CD4-positive, alpha-beta T cell (primary cell): Measurements from ENCODE around the gene MAP2K2. TPM values are rescaled to one million over a fixed set of nuclear protein-coding genes. Genes with fewer than 3 reads are reported as not detected.

Experiments used
- ATAC-seq: fragments of 200-7000 bp; cut with Tn5 transposase; one replicate; pipeline ENCODE4 v1.10.0; 2022; ENCODE audit warnings: mild to moderate bottlenecking; ENCODE audit not compliant: poor library complexity
- CTCF ChIA-PET: fragments of 350-600 bp; sonication (Branson Sonifier 250); formaldehyde crosslinking; loops from one replicate; lab custom pipeline; 2021; ENCODE audit warnings: antibody characterized with exemption, inconsistent platforms; lab: Charles Lee
- POLR2A ChIA-PET: fragments of 350-600 bp; sonication (Branson Sonifier 250); formaldehyde crosslinking; loops from one replicate; lab custom pipeline; 2021; ENCODE audit warnings: antibody characterized with exemption, inconsistent platforms; lab: Charles Lee
- DNase-seq, 14 experiments: peaks; one replicate each; pipeline ENCODE4 v3.0.0-alpha.2; 2013 to 2020; ENCODE audit warnings: mixed read lengths in 2 of 14
- H3K27ac ChIP-seq, 2 donors: one replicate each; pipeline versions ENCODE4 v1.5.1 to v1.7.0; 2013; ENCODE audit warnings: low read length in 2 of 2, low read depth in 1 of 2, mild to moderate bottlenecking in 1 of 2
- H3K27me3 ChIP-seq, 2 experiments: 1 replicate in 1 of 2; 2 replicates in 1 of 2; pipeline versions ENCODE4 v1.6.1 to v1.7.0; 2013; ENCODE audit warnings: low read length in 2 of 2, control low read depth in 1 of 2, mild to moderate bottlenecking in 1 of 2, moderate library complexity in 1 of 2; ENCODE audit not compliant: insufficient read depth in 2 of 2, control insufficient read depth in 1 of 2
- H3K36me3 ChIP-seq: one replicate; pipeline ENCODE4 v1.6.1; 2013; ENCODE audit warnings: low read length, control low read depth; ENCODE audit not compliant: insufficient read depth
- H3K4me1 ChIP-seq: one replicate; pipeline ENCODE4 v1.6.1; 2013; ENCODE audit warnings: low read length, control low read depth; ENCODE audit not compliant: insufficient read depth
- H3K4me3 ChIP-seq: one replicate; pipeline ENCODE4 v1.5.1; 2013; ENCODE audit warnings: mild to moderate bottlenecking, low read length, moderate library complexity
- H3K9me3 ChIP-seq, 2 experiments: 1 replicate in 1 of 2; 2 replicates in 1 of 2; pipeline versions ENCODE4 v1.6.1 to v1.7.0; 2013; ENCODE audit warnings: low read length in 2 of 2, mild to moderate bottlenecking in 2 of 2, control low read depth in 1 of 2, moderate library complexity in 1 of 2; ENCODE audit not compliant: control insufficient read depth in 1 of 2, insufficient read depth in 1 of 2
- H3K27ac Mint-ChIP-seq: one replicate; pipeline ENCODE4 v1.8.0; 2020; ENCODE audit warnings: mixed read lengths
- H3K27me3 Mint-ChIP-seq: one replicate; pipeline ENCODE4 v1.8.0; 2021; ENCODE audit warnings: mixed read lengths
- H3K36me3 Mint-ChIP-seq: one replicate; pipeline ENCODE4 v1.8.0; 2021; ENCODE audit warnings: low read depth, mixed read lengths
- H3K4me1 Mint-ChIP-seq: one replicate; pipeline ENCODE4 v1.8.0; 2021; ENCODE audit warnings: low read depth, mixed read lengths
- H3K4me3 Mint-ChIP-seq: one replicate; pipeline ENCODE4 v1.8.0; 2020; ENCODE audit warnings: mild to moderate bottlenecking, mixed read lengths
- H3K9me3 Mint-ChIP-seq: one replicate; pipeline ENCODE4 v1.8.0; 2020; ENCODE audit warnings: mixed read lengths
- CTCF ChIP-seq: fragments of 200-600 bp; IDR thresholded peaks from one replicate; pipeline ENCODE4 v1.8.0; 2022; ENCODE audit warnings: antibody characterized with exemption, mild to moderate bottlenecking
- intact Hi-C, 2 experiments: fragments of 100-400 bp; cut with DNase I in 1 of 2; cut with micrococcal nuclease in 1 of 2; formaldehyde crosslinking; loops; one replicate each; pipeline versions ENCODE4 v1.15.1 to v1.9.0; 2023 to 2025; cut with DNase I, micrococcal nuclease
- total RNA-seq, 174 experiments: library from RNA in 2 of 174; stranded (reverse) in 2 of 174; gene quantifications; one replicate each; pipeline ENCODE4 v1.2.3 and lab custom pipeline; 2021 to 2026

MAP2K2 gene
- total RNA-seq, 2 experiments from 2014 or later: 72.7 to 77.6 TPM

- Mint-ChIP-seq H3K27me3 (no peaks in the 10 kb centered on the region), H3K4me1 (peaks cover 39% of the 10 kb centered on the region)
Measured at GRCh38 chr19:4112367-4112766, 11.6 kb downstream of the MAP2K2 start.

DNA sequence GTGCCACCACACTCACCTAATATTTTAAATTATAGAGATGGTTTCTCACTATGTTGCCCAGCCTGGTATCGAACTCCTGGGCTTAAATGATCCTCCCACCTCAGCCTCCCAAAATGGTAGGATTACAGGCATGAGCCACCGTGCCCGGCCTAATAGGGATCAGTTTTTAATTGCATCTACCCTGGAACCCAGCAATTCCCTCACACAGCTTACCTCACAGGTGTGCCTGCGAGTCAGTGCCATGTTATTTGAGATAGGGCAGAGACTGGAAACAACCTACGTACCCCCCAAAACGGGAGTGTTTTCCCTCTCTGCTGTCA is 14.3 kb downstream of the MAP2K2 start:
- Mint-ChIP-seq H3K9me3 (no peaks in the 10 kb centered on the region), H3K27ac (peak overlapping the region; percentile 96), H3K4me1 (peaks cover 43% of the 10 kb centered on the region), H3K27me3 (no peaks in the 10 kb centered on the region), H3K4me3 (no peak overlapping the region), H3K36me3 (peaks cover 49% of the 10 kb centered on the region)
- ChIA-PET POLR2A (interaction anchor here (0.9 to 1.8 kb wide), 6 partner anchors 11 to 125 kb away, joined by 3 to 16 read pairs (median 4); partner anchors contain the start of genes EEF2, PIAS4 and ZBTB7A), CTCF (interaction anchor here (2.1 kb wide), 1 partner anchor 30 kb away, joined by 9 read pairs; no protein-coding TSS in a partner anchor)
- Histone ChIP-seq H3K27ac (peak overlapping the region; percentile 53 to 75), H3K9me3 (no peaks in the 10 kb centered on the region), H3K36me3 (peaks cover 56% of the 10 kb centered on the region), H3K4me3 (no peak overlapping the region), H3K4me1 (peaks cover 75% of the 10 kb centered on the region), H3K27me3 (no peaks in the 10 kb centered on the region)
- ATAC-seq (no peak), DNase-seq (no peak)
- no peak for TF ChIP-seq CTCF
- intact Hi-C loops: loop anchor here in 1 of 2 experiments (10.0 kb wide), 1 partner anchor 125 kb away; the partner anchor contains the start of gene EEF2

More at GRCh38 chr19:4112367-4112766, 11.6 kb downstream of the MAP2K2 start:
- no peaks in the 10 kb centered on the region for H3K27me3 ChIP-seq
- H3K4me1 ChIP-seq: peaks cover 71% of the 10 kb centered on the region
- no peak for TF ChIP-seq CTCF
- DNase-seq: peak in 1 of 14 experiments; percentile 15
- no peaks in the 10 kb centered on the region for H3K9me3 ChIP-seq
- H3K36me3 ChIP-seq: peaks cover 57% of the 10 kb centered on the region
- Mint-ChIP-seq H3K36me3 (peaks cover 50% of the 10 kb centered on the region), H3K9me3 (no peaks in the 10 kb centered on the region), H3K4me3 (no peak overlapping the region), H3K27ac (no peak overlapping the region)
- intact Hi-C loops: no loop called here
- H3K27ac ChIP-seq: no peak overlapping the region
- POLR2A ChIA-PET: no interaction called here
- H3K4me3 ChIP-seq: no peak overlapping the region
- no peak for ATAC-seq
- CTCF ChIA-PET: no interaction called here

DNA sequence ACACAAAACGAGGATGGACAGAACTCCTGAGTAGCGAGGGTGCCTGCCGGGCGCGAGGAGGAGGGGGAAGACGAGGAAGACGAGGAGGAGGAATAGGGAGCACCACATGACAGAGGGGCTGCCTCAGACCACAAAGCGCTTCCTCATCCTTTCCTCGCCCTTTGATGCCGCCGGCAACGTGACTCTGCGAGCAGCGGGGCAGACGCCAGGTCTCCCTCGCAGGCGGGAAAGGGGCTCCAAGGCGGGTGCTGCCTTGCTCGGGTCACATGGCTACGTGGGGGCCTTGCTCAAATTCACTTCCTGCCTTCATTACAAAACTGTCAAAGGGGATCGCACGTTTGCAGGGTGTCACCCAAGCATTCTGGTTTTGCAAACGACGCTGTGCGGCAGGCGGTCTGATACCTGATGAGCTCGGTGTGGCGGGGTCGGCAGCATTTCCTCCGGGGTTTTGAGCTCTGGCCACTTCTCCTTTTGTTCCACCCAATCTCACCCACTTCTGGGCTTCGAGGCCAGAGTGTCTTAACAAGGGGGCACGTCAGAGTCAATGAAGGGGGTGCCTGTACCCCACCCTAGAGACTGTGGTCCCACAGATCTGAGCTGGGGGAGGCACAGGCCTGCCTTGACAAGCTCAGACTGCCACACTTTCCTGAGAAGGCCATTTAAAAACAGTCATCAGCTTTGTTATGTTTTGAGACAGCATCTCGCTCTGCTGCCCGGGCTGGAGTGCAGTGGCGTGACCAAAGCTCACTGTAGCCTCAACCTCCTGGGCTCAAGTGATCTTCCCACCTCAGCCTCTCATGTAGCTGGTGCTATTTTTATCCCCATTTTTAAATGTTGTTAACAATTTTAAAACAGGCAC is 14.9 kb downstream of the MAP2K2 start:
- Mint-ChIP-seq H3K4me1 (peaks cover 46% of the 10 kb centered on the region), H3K4me3 (peak overlapping the region; percentile 68), H3K9me3 (no peaks in the 10 kb centered on the region), H3K27me3 (no peaks in the 10 kb centered on the region), H3K27ac (peak overlapping the region; percentile 96), H3K36me3 (peaks cover 46% of the 10 kb centered on the region)
- intact Hi-C loops: loop anchor here in 1 of 2 experiments (10.0 kb wide), 1 partner anchor 124 kb away; the partner anchor contains the start of gene EEF2
- DNase-seq: peak; percentile 39 to 92 (median 76)
- no peaks in the 10 kb centered on the region for H3K9me3 ChIP-seq
- POLR2A ChIA-PET: interaction anchor here (0.9 to 1.8 kb wide), 6 partner anchors 11 to 124 kb away, joined by 3 to 16 read pairs (median 4); partner anchors contain the start of genes EEF2, PIAS4 and ZBTB7A
- peaks cover 52% of the 10 kb centered on the region for H3K36me3 ChIP-seq
- CTCF ChIA-PET: interaction anchor here (2.1 kb wide), 1 partner anchor 31 kb away, joined by 9 read pairs; no protein-coding TSS in a partner anchor
- no peak for TF ChIP-seq CTCF
- peak; percentile 59 for ATAC-seq
- H3K27ac ChIP-seq: peak overlapping the region; percentile 53 to 75
- peaks cover 75% of the 10 kb centered on the region for H3K4me1 ChIP-seq
- H3K4me3 ChIP-seq: peak overlapping the region; percentile 16
- no peaks in the 10 kb centered on the region for H3K27me3 ChIP-seq
